Motor neuron (in vitro differentiated cells): ENCODE data around the gene ASPSCR1. TPM values are rescaled to one million over a fixed set of nuclear protein-coding genes. Genes with fewer than 3 reads are reported as not detected.
A peak's percentile ranks its signal among the peaks of the same experiment; 100 is the strongest.

Experiments
- ATAC-seq, 8 experiments: fragments of 200-7000 bp; cut with Tn5 transposase; replicated peaks in 6 of 8; 2 replicates each; pipeline ENCODE4 v1.8.0; 2021; ENCODE audit warnings: mild to moderate bottlenecking in 8 of 8, moderate library complexity in 8 of 8
- H3K27ac ChIP-seq, 2 donors: fragments of 250-450 bp; sonication (Bioruptor Pico); 2 replicates each; pipeline ENCODE4 v1.9.0; 2021; ENCODE audit warnings: antibody characterized with exemption in 2 of 2, mild to moderate bottlenecking in 2 of 2, moderate library complexity in 1 of 2
- H3K4me1 ChIP-seq, 2 donors: fragments of 250-450 bp; sonication (Bioruptor Pico); replicated peaks in 1 of 2; 2 replicates each; pipeline ENCODE4 v1.6.1; 2021; ENCODE audit warnings: antibody characterized with exemption in 2 of 2, mild to moderate bottlenecking in 2 of 2, moderate library complexity in 1 of 2
- H3K4me3 ChIP-seq, 5 donors: fragments of 250-450 bp; sonication (Bioruptor Pico); 2 replicates each; pipeline ENCODE4 v1.9.0; 2021; ENCODE audit warnings: antibody characterized with exemption in 5 of 5, mild to moderate bottlenecking in 5 of 5, moderate library complexity in 4 of 5
- whole genome bisulfite sequencing, 10 experiments: fragments of 450-650 bp; shearing (Covaris generic); methylation state at CpG; one replicate each; pipeline ENCODE4 v1.0.0; 2022; 5-methylcytosine and 5-hydroxymethylcytosine counted together
- in situ Hi-C, 9 experiments: fragments of 400-800 bp; cut with MboI; loops; one replicate each; pipeline ENCODE4 v1.15.0; 2021; ENCODE audit warnings: low sequenced_read_pairs in 9 of 9, low pct_unique_long_range_greater_than_20kb in 2 of 9; ENCODE audit not compliant: unreplicated experiment in 9 of 9
- total RNA-seq, 8 experiments: library from RNA; unstranded; fragments of 300-600 nt; gene quantifications; 2 replicates each; pipeline versions ENCODE4 v1.2.3 to v1.2.4, GENCODE V29; 2022

Gene ASPSCR1
- total RNA-seq, 8 experiments from 2014 or later = 17.3 to 35.1 (median 26.7) TPM

DNA sequence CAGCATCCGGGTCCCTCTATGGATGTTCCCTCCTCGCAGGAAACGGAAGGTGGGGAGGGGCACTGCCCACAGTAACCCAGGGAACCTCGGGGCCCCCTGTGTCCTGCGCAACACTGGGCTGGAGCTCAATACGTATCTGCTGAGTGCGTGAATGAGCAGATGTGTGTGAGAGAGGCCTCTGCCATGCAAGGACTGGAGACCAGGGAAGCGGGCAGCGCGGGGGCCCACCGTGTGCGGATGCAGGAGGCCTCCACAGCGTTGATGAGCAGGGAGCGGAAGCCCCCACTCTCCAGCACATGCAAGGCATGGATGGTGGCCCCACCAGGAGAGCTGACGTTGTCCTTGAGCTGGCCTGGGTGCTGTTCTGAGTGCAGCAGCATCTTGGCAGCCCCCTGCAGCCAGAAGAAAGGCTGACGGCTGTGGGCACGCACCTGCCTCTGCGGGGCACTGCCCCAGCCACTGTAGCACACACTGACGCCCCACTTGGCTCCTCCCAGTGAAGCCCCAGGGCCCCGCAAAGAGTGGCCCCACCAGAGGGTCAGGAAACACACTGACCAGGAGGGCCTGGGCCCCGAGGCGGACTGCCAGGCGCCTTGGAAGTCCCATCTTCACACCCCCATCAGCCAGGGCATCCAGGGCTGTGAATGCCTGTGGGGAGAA lies 43.2 kb upstream of the ASPSCR1 start:
- no peak overlapping the region for H3K27ac ChIP-seq
- no peak overlapping the region for H3K4me3 ChIP-seq
- peaks cover 17 to 18% of the 10 kb centered on the region in 2 donors for H3K4me1 ChIP-seq
- 91 to 94% methylated on average over 6 to 7 of the region's 23 CpGs; no CpG with 5 or more reads in 8 of the 10 experiments for WGBS, 10 experiments
- no peak for ATAC-seq
- in situ Hi-C loops = no loop called here

DNA sequence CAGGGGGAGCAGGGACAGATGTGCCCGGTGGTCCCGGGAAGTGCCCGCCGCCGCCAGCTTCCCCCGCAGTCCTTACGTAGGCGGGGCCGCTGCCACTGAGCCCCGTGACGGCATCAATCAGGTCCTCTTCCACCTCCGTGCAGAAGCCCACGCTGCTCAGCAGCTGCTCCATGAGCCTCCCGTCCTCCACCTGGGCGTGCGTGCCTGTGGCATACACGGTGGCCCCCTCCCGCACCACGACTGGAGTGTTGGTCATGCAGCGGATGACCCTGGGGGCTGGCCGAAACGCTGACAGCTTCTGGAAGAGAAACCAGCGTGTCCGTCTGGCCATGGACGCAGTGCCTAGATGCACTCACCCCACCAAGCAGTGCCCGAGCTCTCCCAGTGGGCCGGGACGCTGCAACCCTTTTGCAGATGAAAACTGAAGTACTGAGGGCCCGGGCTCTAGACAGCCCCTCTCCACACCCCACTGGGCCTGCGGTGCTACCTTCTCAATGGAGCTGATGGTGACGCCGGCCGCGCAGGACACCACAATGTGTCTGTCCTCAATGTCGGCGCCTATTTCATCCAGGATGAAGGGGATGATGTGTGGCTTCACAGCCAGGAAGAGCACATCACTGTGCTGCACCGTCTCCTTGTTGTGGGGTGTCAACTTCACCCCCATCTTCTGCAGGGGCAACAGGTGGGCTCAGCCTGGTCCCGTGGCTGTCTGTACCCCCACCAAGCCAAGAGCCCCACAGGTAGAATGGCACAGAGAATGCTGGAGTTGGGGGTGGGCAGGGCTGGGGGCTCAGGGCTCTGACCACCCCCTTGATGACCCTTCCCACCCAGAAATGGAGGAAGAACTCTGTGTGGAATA lies 42.4 kb upstream of the ASPSCR1 start:
- Histone ChIP-seq H3K27ac (no peak overlapping the region), H3K4me1 (peaks cover 18 to 20% of the 10 kb centered on the region in 2 donors), H3K4me3 (no peak overlapping the region)
- WGBS, 10 experiments = 67 to 100% (median 87%) methylated on average over 2 to 9 of the region's 38 CpGs; no CpG with 5 or more reads in 5 of the 10 experiments
- in situ Hi-C loops = no loop called here
- no peak for ATAC-seq

DNA sequence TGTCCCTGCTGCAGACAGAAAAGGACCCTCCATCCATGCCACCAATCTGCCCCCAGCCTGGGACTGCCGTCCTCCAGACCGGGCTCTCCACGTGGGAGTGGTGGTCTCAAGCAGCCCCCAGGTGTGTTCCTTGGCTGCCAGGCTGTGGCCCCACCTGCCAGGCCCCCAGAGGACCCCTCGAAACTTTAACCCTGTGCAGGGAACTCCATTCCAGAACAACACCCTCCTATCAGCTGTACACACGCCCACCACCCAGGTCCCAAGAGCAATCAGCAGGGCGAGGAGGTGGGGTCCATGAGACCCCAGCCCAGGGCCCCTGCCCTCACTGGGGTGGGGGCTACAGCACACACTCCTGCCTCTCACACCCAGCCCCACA lies 41.7 kb upstream of the ASPSCR1 start:
- Histone ChIP-seq H3K27ac (no peak overlapping the region), H3K4me1 (peaks cover 18 to 20% of the 10 kb centered on the region in 2 donors), H3K4me3 (peak overlapping the region; percentile 49 to 76 (median 64))
- WGBS, 10 experiments = 80% methylated on average over 2 of the region's 6 CpGs; no CpG with 5 or more reads in 9 of the 10 experiments
- ATAC-seq = no peak
- in situ Hi-C loops = no loop called here

DNA sequence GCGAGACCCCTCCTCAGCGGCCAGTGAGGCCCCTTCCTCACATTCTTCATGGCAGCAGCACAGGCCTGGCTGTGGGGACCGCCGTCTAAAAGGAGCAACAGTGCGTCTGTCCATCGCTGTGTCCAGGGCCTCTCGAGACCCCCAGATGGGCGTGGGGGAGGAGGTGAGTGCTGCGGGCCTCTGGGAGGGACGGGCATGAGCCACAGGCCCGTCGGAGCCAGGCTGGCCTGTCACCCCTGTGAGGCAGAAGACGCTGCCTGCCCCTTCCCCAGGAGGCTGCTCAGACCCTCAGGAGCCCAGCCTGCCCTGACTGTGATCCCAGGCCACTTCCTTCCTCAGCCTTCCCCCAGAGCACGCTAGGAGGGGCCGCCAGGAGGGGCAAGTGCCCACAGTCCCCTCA lies 38.2 kb upstream of the ASPSCR1 start:
- Histone ChIP-seq H3K4me3 (no peak overlapping the region), H3K27ac (no peak overlapping the region), H3K4me1 (peaks cover 28 to 34% of the 10 kb centered on the region in 2 donors)
- in situ Hi-C loops = no loop called here
- no CpG with 5 or more reads among the region's 15 CpGs for whole genome bisulfite sequencing, 10 experiments
- ATAC-seq = no peak

DNA sequence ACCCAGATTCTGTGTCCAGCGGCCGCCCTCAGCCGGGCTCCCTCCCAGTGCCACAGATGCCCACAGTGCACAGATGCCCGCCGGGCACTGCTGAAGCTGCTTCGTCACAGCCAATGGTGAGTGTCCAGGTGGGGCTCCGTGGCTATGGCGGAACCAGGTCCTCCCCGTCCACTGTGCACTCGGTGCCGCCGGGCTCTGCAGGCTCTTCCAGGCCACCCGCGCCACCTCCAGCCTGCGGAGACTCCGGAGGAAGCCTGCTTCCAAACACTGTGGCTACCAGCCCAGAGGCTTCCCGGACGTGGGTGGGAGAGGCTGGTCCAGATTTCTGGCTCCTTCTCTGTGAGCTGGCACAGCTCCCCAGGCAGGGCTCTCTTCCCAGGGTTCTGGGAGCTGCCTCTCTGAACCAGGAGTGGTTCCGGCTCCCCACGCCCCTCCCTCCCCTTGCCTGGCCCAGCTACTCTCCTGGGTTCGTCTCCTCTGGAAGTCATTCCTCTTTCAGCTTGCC lies 37.5 kb upstream of the ASPSCR1 start:
- H3K27ac ChIP-seq = no peak overlapping the region
- no peak overlapping the region for H3K4me3 ChIP-seq
- WGBS, 10 experiments = 40 to 87% (median 80%) methylated on average over 1 to 7 of the region's 21 CpGs; no CpG with 5 or more reads in 7 of the 10 experiments
- ATAC-seq = peak in 1 of 8 experiments; percentile 3
- peaks cover 28 to 34% of the 10 kb centered on the region in 2 donors for H3K4me1 ChIP-seq
- in situ Hi-C loops = no loop called here

DNA sequence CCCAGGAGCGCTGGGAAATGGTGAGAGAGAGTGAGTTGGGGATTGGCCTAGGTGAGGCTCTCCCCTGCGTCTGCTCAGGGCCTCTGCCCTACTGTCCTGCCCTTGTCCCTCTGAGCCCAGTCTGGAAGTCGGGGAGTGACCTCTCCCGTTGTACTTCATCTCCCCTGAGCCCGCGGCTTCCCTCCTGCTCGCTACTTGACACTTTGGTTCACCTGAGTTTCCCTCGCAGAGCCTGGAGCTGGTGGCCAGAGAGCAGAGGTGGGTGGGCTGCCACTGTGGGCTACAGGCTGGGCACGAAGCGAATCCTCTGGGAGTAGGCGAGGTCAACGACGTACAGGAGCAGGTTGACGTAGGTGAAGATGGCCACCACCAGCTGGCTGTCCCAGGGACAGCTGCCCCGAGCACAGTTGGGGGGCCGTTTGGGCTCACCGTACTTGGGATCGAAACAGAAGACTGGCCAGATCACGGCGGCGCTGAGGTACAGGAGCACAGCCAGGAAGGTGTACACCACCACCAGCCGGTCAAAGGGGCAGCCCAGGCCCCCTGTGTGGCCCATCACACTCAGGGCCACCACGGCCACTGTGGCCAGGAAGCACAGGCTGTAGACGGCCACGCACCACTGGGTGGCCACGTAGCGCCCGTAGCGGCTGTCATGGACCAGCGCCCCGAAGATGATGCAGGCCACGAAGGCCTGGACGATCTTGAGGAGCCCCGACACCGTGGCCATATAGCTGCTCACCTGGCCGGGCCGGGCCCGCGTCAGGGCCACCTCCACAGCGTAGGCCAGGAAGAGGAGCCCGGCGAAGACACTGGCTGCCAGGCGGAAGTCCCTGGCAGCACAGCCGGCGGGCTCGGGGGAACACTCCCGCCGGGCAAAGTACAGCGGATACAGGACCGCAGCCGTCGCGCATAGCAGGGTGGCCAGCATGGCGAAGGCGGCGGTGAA lies 36.6 kb upstream of the ASPSCR1 start:
- in situ Hi-C loops = no loop called here
- no peak for ATAC-seq
- Histone ChIP-seq H3K4me3 (no peak overlapping the region), H3K4me1 (peaks cover 24 to 31% of the 10 kb centered on the region in 2 donors), H3K27ac (peak overlapping the region; percentile 49 to 78)
- WGBS, 10 experiments = 83 to 100% (median 95%) methylated on average over 1 to 9 of the region's 56 CpGs; no CpG with 5 or more reads in 5 of the 10 experiments

DNA sequence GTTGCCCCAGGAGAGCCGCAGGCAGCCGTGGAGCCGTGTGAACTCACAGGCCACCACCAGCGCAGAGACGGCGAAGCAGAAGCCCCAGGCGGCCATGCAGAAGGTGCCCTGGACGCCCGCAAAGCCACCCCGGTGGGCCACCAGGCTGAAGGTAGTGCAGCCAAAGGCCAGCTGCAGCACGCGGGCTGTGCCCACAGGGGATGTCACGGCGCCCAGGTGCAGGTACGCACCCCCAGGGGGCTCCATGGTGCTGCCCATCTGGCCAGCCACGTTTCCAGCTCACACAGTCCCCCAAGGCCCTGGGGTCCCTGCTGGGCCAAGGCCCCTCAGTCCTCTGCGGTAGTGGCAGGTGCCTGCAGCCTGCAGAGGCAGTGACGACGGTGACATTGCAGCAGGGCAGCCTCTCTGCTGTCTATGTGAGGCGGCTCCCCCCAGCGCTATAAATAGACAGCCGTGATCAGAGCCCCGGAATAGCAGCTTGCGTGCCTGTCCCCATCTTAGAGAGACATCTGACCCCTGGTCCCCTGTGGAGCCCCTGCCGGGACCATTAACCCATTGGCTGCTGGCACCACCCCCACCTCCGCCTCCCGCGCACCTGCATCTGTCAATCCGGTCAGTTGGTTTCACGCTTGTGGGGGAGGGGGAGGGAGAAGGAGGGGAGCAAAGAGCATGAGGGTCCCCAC lies 35.8 kb upstream of the ASPSCR1 start:
- H3K4me3 ChIP-seq = no peak overlapping the region
- H3K27ac ChIP-seq = peak overlapping the region; percentile 49 to 78
- in situ Hi-C loops = no loop called here
- H3K4me1 ChIP-seq = peaks cover 19 to 23% of the 10 kb centered on the region in 2 donors
- WGBS, 10 experiments = 2 to 100% (median 40%) methylated on average over 2 to 7 of the region's 30 CpGs; no CpG with 5 or more reads in 5 of the 10 experiments
- peak in 5 of 8 experiments; percentile 49 to 70 (median 56) for ATAC-seq

DNA sequence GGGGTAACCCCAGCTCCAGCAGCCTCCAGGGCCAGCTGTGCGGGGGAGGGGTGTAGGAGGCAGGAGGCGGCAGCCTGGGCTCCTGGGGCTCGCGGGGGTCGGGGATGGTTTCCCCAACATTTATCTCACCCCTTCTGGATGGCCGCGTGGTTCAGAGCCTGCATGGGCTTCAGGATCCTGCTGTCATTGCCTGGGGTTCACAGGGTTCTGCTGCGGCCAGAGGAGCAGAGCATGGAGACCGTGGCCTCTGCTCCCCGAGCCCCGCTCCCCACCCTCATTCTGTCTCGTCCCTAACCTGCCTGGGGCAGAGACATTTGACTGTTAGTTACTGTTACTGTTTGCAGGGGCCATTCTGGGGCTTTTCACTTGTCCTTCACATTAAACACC lies 35.3 kb upstream of the ASPSCR1 start:
- in situ Hi-C loops = no loop called here
- H3K4me3 ChIP-seq = no peak overlapping the region
- 64% methylated on average over 2 of the region's 12 CpGs; no CpG with 5 or more reads in 9 of the 10 experiments for WGBS, 10 experiments
- ATAC-seq = peak in 3 of 8 experiments; percentile 0 to 1 (median 1)
- peak overlapping the region in 1 of 2 donors; percentile 40 for H3K27ac ChIP-seq
- peaks cover 19 to 23% of the 10 kb centered on the region in 2 donors for H3K4me1 ChIP-seq

DNA sequence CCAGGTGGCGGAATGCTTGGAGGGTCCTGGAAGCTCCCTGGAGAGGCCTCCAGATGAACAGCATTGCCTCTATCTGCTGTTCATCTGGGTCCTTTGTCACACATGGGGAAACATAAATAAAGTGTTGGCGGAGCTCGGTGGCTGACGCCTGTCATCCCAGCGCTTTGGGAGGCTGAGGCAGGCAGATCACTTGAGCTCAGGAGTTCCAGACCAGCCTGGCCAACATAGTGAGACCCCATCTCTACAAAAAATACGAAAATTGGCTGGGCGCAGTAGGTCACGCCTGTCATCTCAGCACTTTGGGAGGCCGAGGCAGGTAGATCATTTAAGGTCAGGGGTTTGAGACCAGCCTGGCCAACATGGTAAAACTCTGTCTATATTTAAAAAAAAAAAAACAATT lies 32.6 kb upstream of the ASPSCR1 start:
- Histone ChIP-seq H3K4me1 (peaks cover 8 to 17% of the 10 kb centered on the region in 2 donors), H3K27ac (no peak overlapping the region), H3K4me3 (no peak overlapping the region)
- ATAC-seq = no peak
- in situ Hi-C loops = no loop called here
- 50 to 100% (median 84%) methylated on average over 1 to 8 of the region's 9 CpGs; no CpG with 5 or more reads in 2 of the 10 experiments for WGBS, 10 experiments

DNA sequence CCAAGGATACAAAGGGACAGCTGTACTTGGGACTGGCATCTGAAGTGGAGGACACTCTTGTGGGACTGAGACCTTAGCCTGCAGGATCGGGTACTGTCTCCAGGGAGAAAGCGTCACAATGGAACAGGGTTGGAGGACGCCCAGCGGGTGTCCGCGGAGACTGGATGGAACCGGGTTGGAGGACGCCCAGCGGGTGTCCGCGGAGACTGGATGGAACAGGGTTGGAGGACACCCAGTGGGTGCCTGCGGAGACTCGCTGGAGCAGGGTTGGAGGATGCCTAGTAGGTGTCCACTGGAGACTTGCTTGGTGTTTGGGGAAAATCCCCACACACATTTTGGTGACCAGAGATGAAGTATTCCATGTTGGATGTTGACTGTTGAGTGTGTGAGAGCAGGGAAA lies 30.2 kb upstream of the ASPSCR1 start, which contains the start of gene MYADML2:
Gene MYADML2 (minus strand): TSS at position 45 of the 400 bp plus-strand sequence. CDS start 5,492 bp downstream, outside the sequence.
- H3K4me1 ChIP-seq = peaks cover 0 to 3% of the 10 kb centered on the region in 2 donors
- no peak within 1 kb of the TSS for H3K27ac ChIP-seq
- in situ Hi-C loops = no loop called here
- ATAC-seq = peak in 2 of 8 experiments; percentile 11 to 20
- WGBS, 10 experiments = 67 to 86% (median 76%) methylated on average over 1 to 9 of the region's 13 CpGs; no CpG with 5 or more reads in 3 of the 10 experiments
- no peak within 1 kb of the TSS for H3K4me3 ChIP-seq

DNA sequence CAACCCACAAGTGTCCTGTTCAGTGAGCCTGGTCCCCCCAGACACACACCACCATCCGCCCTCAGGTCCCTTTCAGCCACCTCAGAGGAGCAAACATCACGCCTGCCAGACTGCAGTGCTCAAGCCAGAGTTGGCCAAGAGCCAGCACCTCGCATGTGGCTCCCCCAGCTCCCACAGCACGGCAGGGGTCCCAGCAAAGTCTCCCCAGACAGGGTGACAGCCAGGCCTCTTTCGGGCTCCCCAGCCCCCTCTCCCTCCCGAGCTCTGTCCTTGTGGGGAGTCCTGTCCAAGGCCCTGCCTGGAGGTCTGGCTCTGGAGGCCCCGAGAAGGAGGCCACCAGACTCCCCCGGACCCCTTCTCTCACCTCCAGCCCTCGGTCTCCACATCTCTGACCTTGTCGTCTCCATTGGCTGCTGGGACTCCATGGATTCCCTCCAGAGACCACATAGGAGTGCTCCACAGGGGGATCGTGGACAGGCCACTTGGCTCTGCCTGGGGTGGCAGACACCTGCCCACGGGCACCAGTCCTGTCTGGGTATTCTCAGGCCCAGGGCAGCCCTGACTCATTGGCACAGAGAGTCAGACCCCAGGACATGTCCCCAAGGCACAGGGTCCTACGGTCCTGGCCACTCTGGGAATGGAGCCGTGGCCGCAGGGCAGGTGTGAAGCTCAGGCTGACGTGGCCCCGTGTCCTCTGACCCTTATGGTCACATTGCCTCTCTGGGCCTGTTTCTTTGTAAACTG lies 28.6 kb upstream of the ASPSCR1 start:
- in situ Hi-C loops = no loop called here
- H3K4me1 ChIP-seq = no peaks in the 10 kb centered on the region
- H3K4me3 ChIP-seq = no peak overlapping the region
- peak in 4 of 8 experiments; percentile 13 to 21 (median 18) for ATAC-seq
- WGBS, 10 experiments = 20 to 100% (median 100%) methylated on average over 1 to 8 of the region's 17 CpGs; no CpG with 5 or more reads in 3 of the 10 experiments
- no peak overlapping the region for H3K27ac ChIP-seq
